GM13977 (cell line): ENCODE data around the gene WBP2NL.

ENCODE experiments used
- DNase-seq: peaks from one replicate; pipeline ENCODE4 v3.0.0; 2012; ENCODE audit warnings: low spot score
- CTCF ChIP-seq: IDR thresholded peaks from 2 replicates; pipeline ENCODE4 v1.5.1; 2012; ENCODE audit warnings: mild to moderate bottlenecking, control low read depth; ENCODE audit not compliant: insufficient read depth; ENCODE audit errors: extremely low read depth, missing control alignments
- in situ Hi-C: fragments of 300-500 bp; cut with MboI; formaldehyde crosslinking; loops from one replicate; pipeline ENCODE4 v1.12.0; 2022; ENCODE audit warnings: low sequenced_read_pairs, low pct_unique_long_range_greater_than_20kb, mixed read lengths, inconsistent platforms; ENCODE audit not compliant: unreplicated experiment

Gene WBP2NL

DNA sequence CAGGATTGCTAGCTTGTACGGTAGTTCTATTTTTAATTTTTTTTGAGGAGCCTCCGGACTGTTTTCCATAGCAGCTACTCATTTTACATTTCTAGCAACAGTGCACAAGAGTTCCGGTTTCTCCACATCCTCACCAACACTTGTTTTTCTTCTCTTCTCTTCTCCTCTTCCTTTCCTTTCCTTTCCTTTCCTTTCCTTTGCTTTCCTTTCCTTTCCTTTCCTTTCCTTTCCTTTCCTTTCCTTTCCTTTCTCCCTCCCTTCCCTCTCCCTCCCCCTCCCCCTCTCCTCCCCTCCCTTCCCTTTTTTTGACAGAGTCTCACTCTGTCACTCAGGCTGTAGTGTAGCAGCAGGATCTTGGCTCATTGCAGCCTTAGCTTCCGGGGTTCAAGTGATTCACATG, 9.3 kb downstream of the WBP2NL start:
- in situ Hi-C loops: no loop called here
- no peak for TF ChIP-seq CTCF
- no peak for DNase-seq

DNA sequence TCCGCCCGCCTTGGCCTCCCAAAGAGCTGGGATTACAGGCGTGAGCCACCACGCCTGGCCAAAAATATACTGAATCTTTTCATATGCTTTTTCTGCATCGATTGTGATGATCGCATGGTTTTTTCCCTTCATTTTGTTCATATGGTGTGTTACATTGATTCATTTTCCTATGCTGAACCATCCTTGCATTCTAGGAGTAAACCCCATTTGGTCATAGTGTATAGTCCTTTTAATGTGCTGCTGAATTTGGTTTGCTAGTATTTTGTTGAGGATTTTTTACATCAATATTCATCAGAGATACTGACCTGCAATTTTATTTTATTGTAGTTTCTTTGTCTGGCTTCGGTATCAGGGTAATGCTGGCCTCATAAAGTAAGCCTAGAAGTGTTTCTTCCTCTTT, 12.2 kb downstream of the WBP2NL start:
- no peak for TF ChIP-seq CTCF
- no peak for DNase-seq
- in situ Hi-C loops: no loop called here

DNA sequence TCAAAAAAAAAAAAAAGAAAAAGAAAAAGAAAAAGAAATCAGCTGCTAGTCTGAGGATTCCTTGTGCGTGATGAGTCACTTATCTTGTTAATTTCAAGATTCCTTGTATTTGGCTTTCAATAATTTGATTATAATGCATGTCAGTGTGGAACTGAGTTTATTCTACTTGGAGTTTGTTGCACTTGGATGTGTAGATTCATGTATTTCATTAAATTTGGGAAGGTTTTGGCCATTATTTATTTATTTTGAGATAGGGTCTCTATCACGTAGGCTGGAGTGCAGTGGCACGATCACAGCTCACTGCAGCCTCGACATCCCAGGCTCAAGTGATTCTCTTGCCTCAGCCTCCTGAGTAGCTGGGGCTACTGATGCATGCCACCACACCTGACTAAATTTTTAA, 14.8 kb downstream of the WBP2NL start:
- no peak for TF ChIP-seq CTCF
- in situ Hi-C loops: no loop called here

DNA sequence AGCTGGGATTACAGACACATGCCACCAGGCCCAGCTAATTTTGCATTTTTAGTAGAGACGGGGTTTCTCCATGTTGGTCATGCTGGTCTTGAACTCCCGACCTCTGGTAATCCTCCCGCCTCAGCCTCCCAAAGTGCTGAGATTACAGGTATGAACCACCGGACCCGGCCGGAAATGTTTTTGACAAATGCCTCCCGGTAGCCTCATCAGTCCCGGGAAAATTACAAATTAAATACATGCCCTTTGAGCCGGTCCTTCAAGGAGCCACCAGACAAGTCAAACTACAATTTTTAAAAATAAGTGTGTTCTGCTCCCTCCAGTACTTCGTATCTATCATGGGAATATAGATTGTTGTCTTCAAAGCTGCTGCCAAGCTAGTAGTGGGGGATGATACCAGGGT, 17.5 kb downstream of the WBP2NL start:
- DNase-seq: no peak
- TF ChIP-seq CTCF: no peak
- in situ Hi-C loops: no loop called here

More for the DNA sequence above, 14.8 kb downstream of the WBP2NL start:
- DNase-seq: no peak

GRCh38 chr22:42018224-42018623, 19.6 kb downstream of the WBP2NL start:
- TF ChIP-seq CTCF: no peak
- no peak for DNase-seq
- in situ Hi-C loops: no loop called here

- no peak for TF ChIP-seq CTCF
- in situ Hi-C loops: no loop called here
- no peak for DNase-seq
Observed at GRCh38 chr22:42021571-42021970, 23.0 kb downstream of the WBP2NL start.
